Embryonic facial prominence (tissue), 1 donor: ENCODE measurements around the gene TMEM18.

ENCODE experiments used
- DNase-seq: peaks from one replicate; pipeline ENCODE4 v3.0.0-alpha.2; 2016; ENCODE audit errors: extremely low spot score

TMEM18 gene

GRCh38 chr2:620471-621302, 56.5 kb downstream of the TMEM18 start:
- no peak for DNase-seq

GRCh38 chr2:620004-620403, 57.2 kb downstream of the TMEM18 start:
- DNase-seq = no peak

GRCh38 chr2:618422-618990, 58.7 kb downstream of the TMEM18 start:
- no peak for DNase-seq

GRCh38 chr2:618005-618404, 59.2 kb downstream of the TMEM18 start:
- no peak for DNase-seq
